Left lobe of liver (tissue), 2 donors: ENCODE measurements around the gene YEATS2. TPM values are rescaled to one million over a fixed set of nuclear protein-coding genes. Genes with fewer than 3 reads are reported as not detected.
A peak's percentile ranks its signal among the peaks of the same experiment; 100 is the strongest.

Experiments
- ATAC-seq: fragments of 200-7000 bp; cut with Tn5 transposase; one replicate; pipeline ENCODE4 v1.9.1; 2020; ENCODE audit warnings: mild to moderate bottlenecking, moderate library complexity
- DNase-seq: peaks from one replicate; pipeline ENCODE4 v3.0.0-alpha.2; 2020; ENCODE audit warnings: low spot score
- total RNA-seq: library from RNA; stranded (reverse); gene quantifications from one replicate; pipeline ENCODE4 v1.2.1, GENCODE V29; 2021
- donor health status: DM: no; HTN: no; CAD: no; lungs with moderate emphysema.
- donor health status: DM: no; HTN: yes; CAD: no.

YEATS2 gene
- total RNA-seq, 1 donor from 2014 or later = 4.9 TPM

DNA sequence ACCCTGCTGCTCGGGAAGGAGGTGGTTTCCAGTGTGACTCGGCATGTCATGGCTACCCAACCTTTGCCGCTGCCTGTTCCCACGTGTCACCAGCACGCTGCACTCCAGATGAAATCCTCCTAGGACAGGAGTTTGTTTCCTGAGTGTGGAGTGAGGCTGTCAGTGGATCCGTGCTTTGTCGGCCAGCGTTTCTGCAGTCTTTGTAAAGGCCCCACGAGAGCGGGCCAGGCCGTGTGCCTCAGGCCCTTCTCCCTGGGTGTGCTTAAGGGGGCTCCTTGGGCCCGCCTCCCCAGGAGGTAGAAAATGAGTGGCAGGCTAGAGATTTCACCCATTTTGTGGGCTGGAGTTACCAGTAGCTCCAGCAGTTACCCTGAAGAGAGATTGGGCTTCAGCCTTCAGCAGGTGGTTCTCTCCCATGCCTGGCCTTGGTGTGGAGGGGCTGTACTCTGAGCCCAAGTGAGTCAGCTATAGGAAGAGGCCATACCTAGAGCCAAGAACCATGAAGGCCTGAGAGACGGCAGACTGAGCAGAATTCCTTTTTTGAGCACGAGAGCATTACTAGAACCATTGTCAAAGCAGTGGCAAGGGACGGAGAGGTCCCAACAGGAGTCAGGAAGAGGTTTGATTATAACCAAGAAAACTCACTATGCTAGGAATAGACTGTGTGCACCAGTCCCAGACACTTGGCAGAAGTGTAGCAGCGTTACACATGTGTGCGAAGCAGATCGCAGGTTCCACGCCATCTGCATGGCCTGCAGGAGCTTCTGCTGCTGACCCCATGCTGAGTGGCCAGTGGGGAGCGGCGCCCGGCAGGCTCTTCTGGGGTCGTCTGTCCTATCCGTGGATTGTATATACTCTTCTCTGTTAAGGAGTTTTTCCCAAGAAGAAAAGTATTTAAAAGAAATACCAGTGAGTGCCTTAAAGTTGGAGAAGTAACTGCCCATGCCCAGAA is 113.3 kb downstream of the YEATS2 start:
- no peak for ATAC-seq
- DNase-seq = peak; percentile 18

DNA sequence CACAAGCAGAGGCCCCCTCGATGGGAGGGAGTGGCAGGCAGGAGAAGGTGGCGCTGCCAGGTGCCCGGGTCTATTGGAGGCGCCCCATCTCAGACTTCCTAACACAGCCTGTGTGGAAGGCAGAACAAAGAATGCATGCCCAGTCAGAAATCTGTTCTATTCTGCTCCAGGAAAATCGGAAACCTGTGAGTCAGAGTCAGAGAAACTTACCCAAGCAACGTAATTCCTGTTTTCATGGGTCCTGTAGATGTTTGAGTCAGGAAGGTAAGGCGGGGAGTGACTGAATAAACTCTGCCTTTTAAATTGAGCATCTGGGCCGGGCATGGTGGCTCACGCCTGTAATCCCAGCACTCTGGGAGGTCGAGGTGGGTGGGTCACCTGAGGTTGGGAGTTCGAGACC is 114.0 kb downstream of the YEATS2 start:
- DNase-seq (peak; percentile 26), ATAC-seq (no peak)

DNA sequence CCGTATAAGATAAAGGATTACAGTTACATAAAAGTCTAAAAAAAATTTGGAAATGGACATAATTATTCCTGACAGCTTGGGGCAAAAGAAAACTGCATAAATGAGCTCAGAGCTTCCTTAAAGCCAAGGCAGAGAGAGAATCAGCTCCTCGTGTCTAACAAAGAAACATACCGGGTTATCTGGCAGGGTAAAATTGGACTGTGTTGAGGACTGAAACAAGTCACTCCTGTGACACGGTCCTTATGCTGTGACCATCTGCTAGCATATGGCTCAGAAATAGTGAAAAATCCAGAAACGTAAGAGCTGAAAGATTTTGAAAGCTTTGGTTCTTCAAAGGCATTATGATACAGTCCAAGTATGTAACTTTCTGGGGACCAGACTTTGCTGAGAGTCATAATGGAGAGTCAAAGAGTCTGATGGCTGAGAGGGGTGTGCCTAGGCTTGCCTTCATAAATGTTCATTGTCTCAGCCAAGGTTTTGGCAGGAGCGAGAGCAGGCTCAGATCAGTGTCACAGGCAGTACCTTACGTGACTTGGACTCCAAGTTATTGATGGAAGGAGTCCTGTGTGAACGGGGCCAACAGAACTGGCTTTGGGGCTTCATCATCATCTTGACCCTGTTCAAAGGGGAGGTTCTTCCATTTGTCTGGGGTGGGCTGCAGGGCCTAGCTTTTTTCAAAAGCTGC is 115.3 kb downstream of the YEATS2 start:
- DNase-seq (no peak), ATAC-seq (no peak)

DNA sequence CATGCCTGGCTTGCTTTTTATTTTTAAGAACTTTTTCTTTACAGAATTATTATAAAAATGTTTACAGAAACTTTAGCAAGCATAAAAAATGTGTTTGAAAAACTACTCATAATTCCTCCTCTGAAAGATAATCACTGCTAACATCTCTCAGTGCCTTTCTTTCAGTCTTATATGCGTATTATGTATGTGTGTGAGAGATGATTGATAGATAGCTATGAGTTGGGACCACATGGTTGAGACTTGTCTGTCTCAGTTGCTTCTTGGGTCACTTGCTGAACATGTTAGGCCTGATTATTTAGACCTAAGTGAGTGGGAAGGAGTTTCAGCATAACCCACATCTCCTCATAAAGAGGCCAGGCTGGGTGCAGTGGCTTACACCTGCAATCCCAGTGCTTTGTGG is 116.6 kb downstream of the YEATS2 start:
- no peak for ATAC-seq

DNA sequence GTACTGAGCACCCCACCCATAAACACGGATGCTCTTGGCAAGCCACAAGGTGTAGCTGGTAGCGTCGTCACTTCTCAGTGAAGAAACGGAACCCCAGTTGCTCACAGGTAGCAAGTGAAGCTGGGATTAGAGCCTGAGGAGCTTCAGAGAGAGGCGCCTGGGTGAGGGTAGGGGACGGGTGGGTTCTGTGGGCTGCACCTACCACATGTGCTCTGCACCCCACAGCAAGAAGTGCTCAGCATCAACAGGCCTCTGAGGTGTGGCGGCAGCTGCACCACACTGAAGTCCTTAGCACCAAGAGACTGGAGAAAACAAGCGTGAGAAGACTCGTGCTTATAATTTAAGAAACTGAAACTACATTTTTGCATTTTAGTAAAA is 118.0 kb downstream of the YEATS2 start:
- no peak for DNase-seq
- ATAC-seq = no peak

More for the DNA sequence above, 116.6 kb downstream of the YEATS2 start:
- DNase-seq = no peak

GRCh38 chr3:183815951-183816475 is 118.4 kb downstream of the YEATS2 start:
- no peak for DNase-seq
- no peak for ATAC-seq

- ATAC-seq (no peak), DNase-seq (no peak)
Measured at GRCh38 chr3:183816681-183817510, 119.3 kb downstream of the YEATS2 start.

- DNase-seq (no peak), ATAC-seq (no peak)
Measured at GRCh38 chr3:183817639-183818038, 120.0 kb downstream of the YEATS2 start.

DNA sequence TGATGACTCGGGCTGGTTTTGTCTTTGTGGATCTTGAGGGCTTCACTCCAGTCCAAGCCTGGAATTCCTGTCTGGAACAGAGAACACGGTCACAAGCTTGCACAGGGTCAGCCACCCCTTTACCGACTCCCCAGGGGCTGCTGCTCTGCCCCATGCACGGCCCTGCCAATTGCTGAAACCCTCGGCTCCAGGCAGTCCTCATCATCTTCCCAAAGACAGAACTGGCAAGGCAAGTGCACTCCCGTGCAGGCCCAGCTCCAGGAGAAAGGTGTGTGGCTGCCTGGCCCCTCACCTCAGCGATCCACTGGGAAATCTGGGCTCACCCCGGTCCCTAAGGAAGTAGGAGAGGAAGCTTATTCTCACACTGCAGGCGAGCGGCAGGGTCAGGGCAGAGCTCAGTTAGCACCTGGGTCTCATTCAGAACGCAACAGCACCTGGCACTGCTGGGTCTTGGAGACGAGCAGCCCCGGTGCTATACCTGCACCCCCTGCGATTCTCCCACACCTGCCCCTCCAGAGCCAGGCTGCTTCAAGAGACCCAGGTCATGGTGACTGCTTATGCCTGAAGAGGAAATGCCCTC is 120.5 kb downstream of the YEATS2 start:
- DNase-seq (no peak), ATAC-seq (no peak)

GRCh38 chr3:183818706-183819624 is 121.4 kb downstream of the YEATS2 start:
- peak; percentile 58 for ATAC-seq

DNA sequence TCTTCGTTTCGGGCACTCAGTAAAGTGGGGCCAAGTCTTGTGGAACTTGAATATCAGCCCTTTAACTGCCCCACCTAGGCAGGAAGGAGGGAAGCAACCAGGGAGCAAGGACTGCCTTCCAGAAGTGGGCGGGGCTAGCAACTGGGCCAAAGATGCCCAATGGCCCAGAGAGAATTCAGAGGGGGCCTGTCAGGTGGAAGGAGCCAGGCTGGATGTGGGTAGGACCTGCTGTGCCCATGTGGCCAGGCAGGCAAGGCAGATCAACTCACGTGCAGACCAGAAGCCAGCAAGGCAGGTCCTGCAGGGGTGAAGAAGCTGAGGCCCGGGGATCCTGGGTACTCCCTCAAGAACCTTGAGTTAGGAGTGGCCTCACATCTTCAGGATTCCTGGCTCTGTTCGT is 122.2 kb downstream of the YEATS2 start:
- no peak for ATAC-seq
- no peak for DNase-seq

More at GRCh38 chr3:183818706-183819624, 121.4 kb downstream of the YEATS2 start:
- DNase-seq = no peak

DNA sequence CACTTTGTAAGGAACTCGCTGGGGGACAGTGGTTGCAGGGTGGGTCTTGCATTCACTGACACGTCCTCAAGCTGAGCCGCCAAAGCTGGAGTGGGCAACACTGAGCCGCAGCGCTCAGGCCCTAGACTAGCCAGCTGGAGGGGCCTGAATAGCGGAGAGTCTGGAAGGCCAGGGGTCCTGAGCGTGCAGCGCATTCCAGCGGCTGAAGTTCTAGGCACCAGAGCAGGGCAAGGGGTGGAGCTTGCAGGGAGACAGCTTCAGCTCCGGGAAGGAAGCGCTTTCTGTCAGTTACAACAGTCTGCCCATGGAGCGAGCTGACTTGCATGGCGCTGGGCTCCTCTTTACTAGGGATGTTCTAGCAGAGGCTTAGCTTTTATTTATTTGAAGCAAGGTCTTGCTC is 125.0 kb downstream of the YEATS2 start:
- DNase-seq = peak; percentile 19
- ATAC-seq = no peak

GRCh38 chr3:183823963-183824362 is 126.4 kb downstream of the YEATS2 start:
- no peak for ATAC-seq
- DNase-seq = no peak

- ATAC-seq = peak; percentile 44
- DNase-seq = peak; percentile 45
Measured at GRCh38 chr3:183824761-183825455, 127.3 kb downstream of the YEATS2 start.

DNA sequence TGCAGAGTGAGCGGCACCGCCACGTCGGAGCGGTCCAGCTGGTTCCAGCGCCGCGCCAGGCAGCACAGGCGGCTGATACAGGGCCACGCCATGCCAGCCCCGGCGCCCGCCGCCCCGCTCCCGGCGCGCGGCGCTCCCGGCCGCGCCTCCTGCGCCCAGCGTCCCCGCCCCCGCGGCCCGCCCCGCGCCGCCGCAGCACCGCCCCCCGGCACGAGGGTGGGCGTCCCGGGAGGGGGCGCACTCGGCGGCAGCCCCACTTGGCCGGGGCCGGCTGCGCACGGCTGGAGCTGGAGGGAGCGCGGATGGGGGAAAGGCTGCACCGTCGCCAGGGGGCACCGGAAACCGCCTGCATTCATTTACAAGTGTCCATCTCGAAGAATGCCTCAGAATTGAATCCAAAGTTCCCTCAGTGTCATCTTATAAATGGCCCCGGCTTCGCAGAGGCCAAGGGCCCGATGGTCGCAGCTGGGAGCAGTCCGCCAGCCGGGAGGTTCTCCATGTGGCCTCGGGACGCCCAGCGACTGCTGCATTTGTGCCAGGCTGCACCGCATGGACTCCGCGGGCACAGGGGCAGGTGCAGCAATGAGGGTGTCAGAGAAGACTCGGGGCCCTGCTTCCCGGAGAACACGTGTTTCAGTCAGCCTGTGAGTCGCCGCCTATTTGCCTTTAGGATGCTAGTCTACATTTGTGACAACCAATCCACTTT is 128.0 kb downstream of the YEATS2 start, which contains the start of gene MAP6D1:
MAP6D1 (minus strand) TSS at position 122 of the 706 bp plus-strand sequence; CDS start at position 92, 30 bp downstream.
- ATAC-seq = peak; percentile 47
- DNase-seq = peak; percentile 46

GRCh38 chr3:183826448-183827250 is 129.1 kb downstream of the YEATS2 start:
- ATAC-seq = peak; percentile 88
- peak; percentile 79 for DNase-seq
